DOHH2 (cell line): ENCODE results near the gene SLC25A13.

ENCODE experiments used
- H3F3A ChIP-seq: fragments of 200-600 bp; sonication (generic), shearing (Covaris generic); 2 replicates; pipeline ENCODE4 v1.6.0; 2016; ENCODE audit warnings: antibody characterized with exemption, mild to moderate bottlenecking; ENCODE audit not compliant: control insufficient read depth, insufficient read depth
- H3K27ac ChIP-seq: fragments of 200-600 bp; sonication (generic); 2 replicates; pipeline ENCODE4 v1.5.1; 2014; ENCODE audit warnings: low read depth, mild to moderate bottlenecking, low read length, moderate library complexity
- H3K27me3 ChIP-seq: fragments of 200-600 bp; sonication (generic); 2 replicates; pipeline ENCODE4 v1.6.1; 2014; ENCODE audit warnings: mild to moderate bottlenecking, low read length, mixed read lengths; ENCODE audit not compliant: control insufficient read depth
- H3K36me3 ChIP-seq: fragments of 200-600 bp; sonication (generic); 2 replicates; pipeline ENCODE4 v1.6.1; 2014; ENCODE audit warnings: mild to moderate bottlenecking, low read length, moderate library complexity, mixed read lengths; ENCODE audit not compliant: control insufficient read depth
- H3K4me1 ChIP-seq: fragments of 200-600 bp; sonication (generic); 2 replicates; pipeline ENCODE4 v1.6.1; 2014; ENCODE audit warnings: mild to moderate bottlenecking, low read length, mixed read lengths; ENCODE audit not compliant: control insufficient read depth
- H3K4me2 ChIP-seq: fragments of 200-600 bp; sonication (generic); 2 replicates; pipeline ENCODE4 v1.6.0; 2014; ENCODE audit warnings: mild to moderate bottlenecking, low read length, moderate library complexity
- H3K4me3 ChIP-seq: fragments of 200-600 bp; sonication (generic); 2 replicates; pipeline ENCODE4 v1.5.1; 2014; ENCODE audit warnings: mild to moderate bottlenecking, low read length, mixed read lengths
- H3K79me2 ChIP-seq: fragments of 200-600 bp; sonication (generic); 2 replicates; pipeline ENCODE4 v1.6.1; 2014; ENCODE audit warnings: mild to moderate bottlenecking, low read length, mixed read lengths; ENCODE audit not compliant: control insufficient read depth
- H3K9me2 ChIP-seq: fragments of 200-600 bp; sonication (generic); replicated peaks from 2 replicates; pipeline ENCODE4 v1.6.1; 2014; ENCODE audit warnings: mild to moderate bottlenecking, low read length, mixed read lengths; ENCODE audit not compliant: control insufficient read depth
- H3K9me3 ChIP-seq: fragments of 200-600 bp; sonication (generic); 2 replicates; pipeline ENCODE4 v1.6.1; 2014; ENCODE audit warnings: antibody characterized with exemption, low read length, mixed read lengths; ENCODE audit not compliant: control insufficient read depth, insufficient read depth
- H4K20me1 ChIP-seq: fragments of 200-600 bp; sonication (generic); 2 replicates; pipeline ENCODE4 v1.6.0; 2014; ENCODE audit warnings: low read depth, mild to moderate bottlenecking, antibody characterized with exemption, low read length, moderate library complexity; ENCODE audit not compliant: control insufficient read depth, insufficient read depth
- EZH2phosphoT487 ChIP-seq: fragments of 200-600 bp; sonication (generic); IDR thresholded peaks from 2 replicates; pipeline ENCODE4 v1.6.1; 2017; ENCODE audit warnings: borderline replicate concordance, mild to moderate bottlenecking, antibody characterized with exemption, low read length, moderate library complexity, mixed read lengths
- TF ChIP-seq, protein P1 (sequence below): fragments of 200-600 bp; sonication (generic); IDR thresholded peaks from one replicate; pipeline ENCODE4 v1.5.1; 2014; ENCODE audit warnings: antibody characterized with exemption, mild to moderate bottlenecking, low read depth, low read length; ENCODE audit not compliant: poor library complexity, severe bottlenecking

The SLC25A13 gene

DNA sequence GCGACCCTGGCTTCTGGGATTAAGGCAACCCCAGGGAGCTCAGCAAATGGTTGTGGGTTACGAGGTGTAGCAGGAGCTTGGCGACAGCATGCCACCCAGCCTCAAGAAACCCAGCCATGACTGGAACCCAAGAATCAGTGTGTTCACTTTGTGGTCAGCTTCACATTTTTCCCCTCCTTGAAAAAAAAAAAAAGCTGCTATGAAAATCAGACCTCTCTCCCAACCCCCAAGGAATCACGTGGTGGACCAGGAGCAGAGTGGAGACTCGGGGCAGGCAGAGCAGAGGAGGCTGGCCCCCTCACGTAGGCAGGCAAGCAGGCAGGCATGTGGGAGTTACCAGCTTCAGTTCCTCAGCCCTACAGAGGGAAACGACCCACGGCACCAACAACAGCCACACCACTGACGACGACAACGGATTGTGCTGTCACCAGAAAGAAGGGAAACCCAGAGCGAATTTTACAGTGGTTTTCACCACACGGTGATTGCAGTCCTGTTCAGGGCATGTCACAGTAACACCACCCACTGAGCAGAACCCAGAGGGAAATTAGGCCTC, 203.4 kb downstream of the SLC25A13 start:
- no peaks in the 10 kb centered on the region for H3K4me1 ChIP-seq
- H3K27ac ChIP-seq, result no peak overlapping the region
- no peaks in the 10 kb centered on the region for H4K20me1 ChIP-seq
- TF ChIP-seq, protein P1, sequence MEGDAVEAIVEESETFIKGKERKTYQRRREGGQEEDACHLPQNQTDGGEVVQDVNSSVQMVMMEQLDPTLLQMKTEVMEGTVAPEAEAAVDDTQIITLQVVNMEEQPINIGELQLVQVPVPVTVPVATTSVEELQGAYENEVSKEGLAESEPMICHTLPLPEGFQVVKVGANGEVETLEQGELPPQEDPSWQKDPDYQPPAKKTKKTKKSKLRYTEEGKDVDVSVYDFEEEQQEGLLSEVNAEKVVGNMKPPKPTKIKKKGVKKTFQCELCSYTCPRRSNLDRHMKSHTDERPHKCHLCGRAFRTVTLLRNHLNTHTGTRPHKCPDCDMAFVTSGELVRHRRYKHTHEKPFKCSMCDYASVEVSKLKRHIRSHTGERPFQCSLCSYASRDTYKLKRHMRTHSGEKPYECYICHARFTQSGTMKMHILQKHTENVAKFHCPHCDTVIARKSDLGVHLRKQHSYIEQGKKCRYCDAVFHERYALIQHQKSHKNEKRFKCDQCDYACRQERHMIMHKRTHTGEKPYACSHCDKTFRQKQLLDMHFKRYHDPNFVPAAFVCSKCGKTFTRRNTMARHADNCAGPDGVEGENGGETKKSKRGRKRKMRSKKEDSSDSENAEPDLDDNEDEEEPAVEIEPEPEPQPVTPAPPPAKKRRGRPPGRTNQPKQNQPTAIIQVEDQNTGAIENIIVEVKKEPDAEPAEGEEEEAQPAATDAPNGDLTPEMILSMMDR, result no peak
- no peak for TF ChIP-seq EZH2phosphoT487
- no peaks in the 10 kb centered on the region for H3F3A ChIP-seq
- peaks cover 3% of the 10 kb centered on the region; the same call in 1 of the 2 replicates for H3K9me3 ChIP-seq
- no peaks in the 10 kb centered on the region for H3K79me2 ChIP-seq
- H3K36me3 ChIP-seq, result peaks cover 6% of the 10 kb centered on the region; the same call in 1 of the 2 replicates
- no peak overlapping the region for H3K4me2 ChIP-seq
- H3K4me3 ChIP-seq, result no peak overlapping the region
- H3K27me3 ChIP-seq, result no peaks in the 10 kb centered on the region
- no peaks in the 10 kb centered on the region for H3K9me2 ChIP-seq

DNA sequence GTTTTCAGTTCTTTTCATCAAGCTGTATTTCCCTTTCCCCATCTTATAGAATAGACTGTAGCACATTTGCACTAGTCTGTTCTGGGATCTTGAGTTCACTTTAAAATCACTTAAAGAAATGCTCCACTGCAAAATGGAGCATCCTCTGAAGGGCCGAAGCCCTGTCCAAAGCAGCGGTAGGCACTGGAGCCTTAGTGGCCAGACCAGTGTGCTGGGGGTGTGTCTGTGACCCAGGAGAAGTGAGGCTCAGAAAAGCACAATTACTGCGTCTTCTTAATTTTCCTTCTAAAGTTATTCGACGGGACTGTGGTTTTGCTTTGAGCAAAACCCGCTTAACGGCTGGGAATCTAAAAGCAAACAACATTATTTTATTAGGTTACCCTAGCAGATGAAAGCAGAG, 205.7 kb downstream of the SLC25A13 start:
- Histone ChIP-seq H3F3A (no peaks in the 10 kb centered on the region), H3K9me3 (peaks cover 3% of the 10 kb centered on the region; the same call in 1 of the 2 replicates), H3K36me3 (peaks cover 5% of the 10 kb centered on the region; the same call in 1 of the 2 replicates), H3K79me2 (no peaks in the 10 kb centered on the region), H3K4me2 (no peak overlapping the region), H3K27me3 (no peaks in the 10 kb centered on the region), H3K27ac (no peak overlapping the region), H3K4me1 (no peaks in the 10 kb centered on the region), H3K9me2 (no peaks in the 10 kb centered on the region), H4K20me1 (no peaks in the 10 kb centered on the region), H3K4me3 (no peak overlapping the region)
- TF ChIP-seq, protein P1, result no peak
- no peak for TF ChIP-seq EZH2phosphoT487

DNA sequence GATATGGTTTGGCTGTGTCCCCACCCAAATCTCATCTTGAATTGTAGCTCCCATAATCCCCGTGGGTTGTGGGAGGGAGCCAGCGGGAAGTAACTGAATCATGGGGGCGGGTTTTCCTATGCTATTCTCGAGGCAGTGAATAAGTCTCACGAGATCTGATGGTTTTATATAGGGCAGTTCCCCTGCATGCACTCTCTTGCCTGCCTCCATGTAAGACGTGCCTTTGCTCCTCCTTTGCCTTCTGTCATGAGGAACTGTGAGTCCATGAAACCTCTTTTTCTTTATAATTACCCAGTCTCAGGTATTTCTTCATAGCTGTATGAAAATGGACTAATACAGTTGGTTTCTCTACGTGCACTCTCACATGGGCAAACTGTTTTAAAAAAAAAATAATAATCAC, 207.7 kb downstream of the SLC25A13 start:
- no peak overlapping the region for H3K27ac ChIP-seq
- TF ChIP-seq EZH2phosphoT487, result no peak
- H3K4me2 ChIP-seq, result no peak overlapping the region
- H3K4me1 ChIP-seq, result no peaks in the 10 kb centered on the region
- H3K36me3 ChIP-seq, result no peaks in the 10 kb centered on the region
- no peaks in the 10 kb centered on the region for H4K20me1 ChIP-seq
- H3K9me3 ChIP-seq, result peaks cover 3% of the 10 kb centered on the region; the same call in 1 of the 2 replicates
- no peak overlapping the region for H3K4me3 ChIP-seq
- H3F3A ChIP-seq, result no peaks in the 10 kb centered on the region
- no peaks in the 10 kb centered on the region for H3K79me2 ChIP-seq
- no peaks in the 10 kb centered on the region for H3K9me2 ChIP-seq
- no peaks in the 10 kb centered on the region for H3K27me3 ChIP-seq

DNA sequence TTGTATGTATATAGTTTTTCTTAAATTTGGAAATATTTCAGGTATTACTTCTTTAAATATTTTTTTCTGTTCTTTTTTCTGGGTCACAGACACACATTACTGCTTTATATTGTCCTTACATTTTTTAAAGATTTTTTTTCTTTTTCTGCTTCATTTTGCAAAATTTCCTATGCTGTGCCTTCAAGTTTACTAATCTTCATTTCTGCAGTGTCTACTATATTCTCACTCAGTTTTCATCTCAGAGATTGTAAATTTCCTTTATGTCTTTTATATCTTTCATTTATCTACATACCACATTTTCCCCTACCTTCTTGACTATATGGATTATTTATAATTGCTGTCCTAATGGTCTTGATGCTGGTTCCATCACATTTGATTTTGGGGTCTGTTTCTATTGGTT, 210.5 kb downstream of the SLC25A13 start:
- Histone ChIP-seq H3K4me3 (no peak overlapping the region), H3K79me2 (no peaks in the 10 kb centered on the region), H3K4me2 (no peak overlapping the region), H3K27ac (no peak overlapping the region), H4K20me1 (no peaks in the 10 kb centered on the region), H3K27me3 (no peaks in the 10 kb centered on the region), H3F3A (no peaks in the 10 kb centered on the region), H3K9me3 (peaks cover 3% of the 10 kb centered on the region; the same call in 1 of the 2 replicates), H3K36me3 (no peaks in the 10 kb centered on the region), H3K4me1 (no peaks in the 10 kb centered on the region), H3K9me2 (no peaks in the 10 kb centered on the region)
- TF ChIP-seq, protein P1, result no peak
- TF ChIP-seq EZH2phosphoT487, result no peak
